Fibroblast of villous mesenchyme (primary cell): Measurements from ENCODE around the gene R3HDM1. TPM values are rescaled to one million over a fixed set of nuclear protein-coding genes. Genes with fewer than 3 reads are reported as not detected.

Experiments used
- DNase-seq: peaks from one replicate; pipeline ENCODE4 v3.0.0-alpha.2; 2010; ENCODE audit warnings: low read depth
- H3K4me3 ChIP-seq: 2 replicates; pipeline ENCODE4 v1.5.1; 2011; ENCODE audit warnings: low read depth, mild to moderate bottlenecking, low read length
- total RNA-seq: library from RNA; depleted of rRNA; stranded (reverse); fragments of >200 nt; gene quantifications from 2 replicates; pipeline ENCODE4 v1.2.3, GENCODE V29; 2012
- TF ChIP-seq, protein P1 (sequence below): IDR thresholded peaks from 2 replicates; pipeline ENCODE4 v1.5.1; 2012; ENCODE audit warnings: low read depth, mild to moderate bottlenecking, low read length; ENCODE audit not compliant: insufficient read depth

The R3HDM1 gene
- total RNA-seq, 1 donor = 13.8 TPM

DNA sequence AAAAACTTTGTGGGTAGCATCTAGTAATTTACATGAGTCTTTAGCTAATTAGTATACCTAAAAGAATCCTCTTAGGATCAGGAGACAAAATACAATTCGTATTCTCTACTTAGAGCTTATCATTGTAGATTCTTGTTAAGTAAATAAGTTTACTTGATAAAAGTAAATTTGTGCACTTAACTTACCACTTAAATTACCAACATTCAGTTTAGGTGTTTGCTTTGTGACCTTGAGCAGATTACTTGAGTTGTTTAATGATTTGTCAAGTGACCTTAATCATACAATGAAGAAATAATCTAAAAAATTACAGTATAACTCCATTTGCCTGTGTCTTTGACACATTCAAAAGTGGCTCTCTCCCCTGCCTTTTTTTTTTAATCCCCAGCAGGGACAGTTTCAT lies 143.2 kb downstream of the R3HDM1 start:
- no peak for DNase-seq
- TF ChIP-seq, protein P1, sequence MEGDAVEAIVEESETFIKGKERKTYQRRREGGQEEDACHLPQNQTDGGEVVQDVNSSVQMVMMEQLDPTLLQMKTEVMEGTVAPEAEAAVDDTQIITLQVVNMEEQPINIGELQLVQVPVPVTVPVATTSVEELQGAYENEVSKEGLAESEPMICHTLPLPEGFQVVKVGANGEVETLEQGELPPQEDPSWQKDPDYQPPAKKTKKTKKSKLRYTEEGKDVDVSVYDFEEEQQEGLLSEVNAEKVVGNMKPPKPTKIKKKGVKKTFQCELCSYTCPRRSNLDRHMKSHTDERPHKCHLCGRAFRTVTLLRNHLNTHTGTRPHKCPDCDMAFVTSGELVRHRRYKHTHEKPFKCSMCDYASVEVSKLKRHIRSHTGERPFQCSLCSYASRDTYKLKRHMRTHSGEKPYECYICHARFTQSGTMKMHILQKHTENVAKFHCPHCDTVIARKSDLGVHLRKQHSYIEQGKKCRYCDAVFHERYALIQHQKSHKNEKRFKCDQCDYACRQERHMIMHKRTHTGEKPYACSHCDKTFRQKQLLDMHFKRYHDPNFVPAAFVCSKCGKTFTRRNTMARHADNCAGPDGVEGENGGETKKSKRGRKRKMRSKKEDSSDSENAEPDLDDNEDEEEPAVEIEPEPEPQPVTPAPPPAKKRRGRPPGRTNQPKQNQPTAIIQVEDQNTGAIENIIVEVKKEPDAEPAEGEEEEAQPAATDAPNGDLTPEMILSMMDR = no peak
- no peak overlapping the region for H3K4me3 ChIP-seq

DNA sequence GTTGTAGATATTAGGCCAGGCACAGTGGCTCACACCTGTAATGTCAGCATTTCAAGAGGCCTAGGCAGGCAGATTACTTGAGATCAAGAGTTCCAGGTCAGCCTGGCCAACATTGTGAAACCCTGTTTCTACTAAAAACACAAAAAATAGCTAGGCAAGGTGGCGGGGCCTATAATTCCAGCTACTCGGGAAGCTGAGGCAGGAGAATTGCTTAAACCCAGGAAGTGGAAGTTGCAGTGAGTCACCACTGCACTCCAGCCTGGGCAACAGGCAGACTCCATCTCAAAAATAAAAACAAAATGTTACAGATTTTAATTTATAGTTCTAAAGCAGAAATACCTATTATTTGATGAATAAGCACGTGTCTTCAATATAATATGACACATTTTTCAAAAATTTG lies 144.7 kb downstream of the R3HDM1 start:
- DNase-seq = no peak
- no peak overlapping the region for H3K4me3 ChIP-seq
- TF ChIP-seq, protein P1 = no peak

DNA sequence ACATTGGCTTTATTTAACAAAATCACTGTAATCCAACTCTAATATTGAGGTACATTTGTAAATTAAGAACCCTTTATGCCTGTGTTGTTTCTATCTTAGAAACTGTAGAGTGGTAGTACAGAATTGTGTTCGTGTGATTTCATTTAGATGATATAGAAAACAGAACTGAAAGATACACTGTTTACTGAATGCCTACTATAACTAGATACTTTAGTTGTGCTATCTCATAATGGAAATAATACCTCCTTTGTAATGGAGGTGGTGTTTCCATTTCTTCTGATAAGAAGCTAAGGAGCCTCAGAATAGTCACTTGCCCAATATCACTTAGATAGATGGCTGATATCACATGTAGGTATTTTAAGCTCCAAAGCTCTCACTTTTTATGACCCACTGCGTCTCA lies 147.8 kb downstream of the R3HDM1 start:
- DNase-seq = no peak
- H3K4me3 ChIP-seq = no peak overlapping the region
- TF ChIP-seq, protein P1 = no peak

DNA sequence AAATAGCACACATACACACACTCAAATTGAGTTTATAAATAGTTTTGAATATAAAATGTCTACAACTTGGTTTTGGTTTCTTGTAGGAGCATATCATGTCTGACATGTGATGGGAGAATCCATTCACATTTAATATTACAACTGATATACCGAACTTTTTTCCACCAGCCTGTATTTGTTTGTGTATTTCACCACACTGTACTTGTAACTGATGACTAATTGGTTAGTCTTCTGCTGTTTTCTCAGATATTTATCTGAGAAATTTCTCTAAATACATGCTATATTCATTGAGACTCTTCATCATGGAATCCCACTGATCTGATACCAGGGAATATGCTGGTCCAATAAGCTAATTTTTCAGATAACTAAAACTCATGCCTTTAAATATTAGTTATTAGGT lies 154.1 kb downstream of the R3HDM1 start:
- DNase-seq = peak; percentile 62
- TF ChIP-seq, protein P1 = no peak
- no peak overlapping the region for H3K4me3 ChIP-seq

DNA sequence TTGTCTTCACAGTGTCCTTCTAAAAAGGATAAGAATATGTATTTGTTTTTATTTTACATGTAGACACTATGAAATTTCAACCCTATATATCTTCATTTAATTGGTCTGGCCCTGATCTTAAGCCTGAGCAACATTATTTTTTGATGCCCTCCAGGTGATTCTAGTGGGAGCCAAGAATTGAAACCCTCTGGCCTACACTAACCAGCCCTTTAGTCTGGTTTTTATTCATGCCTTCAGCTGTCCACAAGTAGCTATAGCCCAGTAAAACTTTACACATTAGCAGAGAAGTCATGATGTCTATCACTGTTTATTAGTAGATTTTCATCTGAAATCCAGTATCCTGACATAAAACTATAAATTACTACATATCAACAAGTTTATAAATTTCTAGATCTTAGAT lies 157.7 kb downstream of the R3HDM1 start:
- DNase-seq = no peak
- no peak overlapping the region for H3K4me3 ChIP-seq
- TF ChIP-seq, protein P1 = no peak

DNA sequence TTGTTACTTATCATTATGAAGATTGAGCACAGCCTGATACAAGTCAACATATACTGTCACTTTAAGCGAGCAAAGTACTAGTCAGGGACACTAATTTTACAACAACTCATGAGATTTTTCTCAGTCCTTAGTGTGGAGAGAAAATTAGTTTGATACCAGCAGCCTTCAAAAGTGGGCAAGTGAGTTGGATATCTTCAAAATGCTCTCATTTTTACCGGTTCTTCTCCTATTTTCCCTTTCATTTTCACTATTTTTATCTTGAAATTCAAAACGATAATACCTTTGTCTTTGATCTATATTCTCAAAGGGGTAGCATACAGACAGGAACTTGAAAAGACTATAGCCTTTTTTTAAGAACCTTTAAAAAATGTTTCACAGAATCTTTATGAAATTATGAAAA lies 158.4 kb downstream of the R3HDM1 start:
- no peak for DNase-seq
- TF ChIP-seq, protein P1 = no peak
- H3K4me3 ChIP-seq = no peak overlapping the region

DNA sequence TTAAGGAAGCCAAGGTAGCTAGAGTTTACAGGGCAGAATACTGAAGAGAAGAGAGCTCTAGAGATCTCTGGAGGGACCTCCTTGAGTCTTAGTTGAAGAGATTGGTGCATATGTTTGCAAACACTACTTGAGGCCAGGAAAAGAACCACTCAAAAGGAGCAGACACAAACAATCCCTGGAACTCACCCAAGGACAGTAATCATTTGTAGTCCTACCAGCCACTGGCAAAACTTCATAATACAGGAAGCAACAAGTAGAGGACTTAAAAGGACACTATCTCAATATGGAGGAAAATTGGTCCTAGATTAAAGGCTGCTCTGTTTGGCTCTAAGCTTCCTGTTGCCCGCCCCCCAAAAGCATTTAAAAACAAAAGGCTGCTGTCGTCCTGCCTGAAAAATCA lies 163.4 kb downstream of the R3HDM1 start:
- no peak for DNase-seq
- TF ChIP-seq, protein P1 = no peak
- H3K4me3 ChIP-seq = no peak overlapping the region
